Thyroid gland (tissue), 4 donors: ENCODE data around the gene CNOT1. TPM values are rescaled to one million over a fixed set of nuclear protein-coding genes. Genes with fewer than 3 reads are reported as not detected.

Experiments used
- DNase-seq, 2 donors: peaks; one replicate each; pipeline ENCODE4 v3.0.0-alpha.2; 2019
- H3K27ac ChIP-seq, 3 donors: fragments of 200-600 bp; sonication (generic); 1 replicate in 2 of 3; 2 replicates in 1 of 3; pipeline ENCODE4 v1.5.1; 2016 to 2019; ENCODE audit warnings: mild to moderate bottlenecking in 1 of 3, moderate library complexity in 1 of 3
- H3K27me3 ChIP-seq: fragments of 200-600 bp; sonication (generic); one replicate; pipeline ENCODE4 v1.5.1; 2019
- H3K36me3 ChIP-seq, 2 donors: fragments of 200-600 bp; sonication (generic); one replicate each; pipeline ENCODE4 v1.5.1; 2016 to 2019
- H3K4me1 ChIP-seq, 2 donors: fragments of 200-600 bp; sonication (generic); one replicate each; pipeline ENCODE4 v1.5.1; 2017 to 2019
- H3K4me3 ChIP-seq, 3 donors: fragments of 200-600 bp; sonication (generic); replicated peaks in 1 of 3; 1 replicate in 2 of 3; 2 replicates in 1 of 3; pipeline ENCODE4 v1.5.1; 2016; ENCODE audit warnings: mild to moderate bottlenecking in 1 of 3
- H3K9me3 ChIP-seq: fragments of 200-600 bp; sonication (generic); one replicate; pipeline ENCODE4 v1.5.1; 2017
- POLR2A ChIP-seq, 2 donors: fragments of 450-650 bp; IDR thresholded peaks; one replicate each; pipeline ENCODE4 v1.6.1; 2017; ENCODE audit warnings: antibody characterized with exemption in 2 of 2, mild to moderate bottlenecking in 2 of 2, moderate library complexity in 1 of 2
- WGBS, 2 donors: methylation state at CpG; one replicate each; pipeline ENCODE4 v1.1.5; 2017; 5-methylcytosine and 5-hydroxymethylcytosine counted together
- intact Hi-C: fragments of 100-400 bp; cut with DNase I; formaldehyde crosslinking; loops from one replicate; pipeline ENCODE4 v1.15.1; 2023
- total RNA-seq, 4 donors: library from RNA; depleted of rRNA; stranded (reverse); fragments of >200 nt; gene quantifications; one replicate each; pipeline ENCODE4 v1.2.3, GENCODE V29; 2016
- TF ChIP-seq, protein P1 (sequence below), 6 experiments: fragments of 200-600 bp in 3 of 6; fragments of 450-650 bp in 3 of 6; sonication (generic) in 3 of 6; IDR thresholded peaks; one replicate each; pipeline ENCODE4 v1.5.1; 2016 to 2019; ENCODE audit warnings: antibody characterized with exemption in 6 of 6, mild to moderate bottlenecking in 2 of 6, inconsistent platforms in 1 of 6, moderate library complexity in 1 of 6

Gene CNOT1
- total RNA-seq, 4 donors from 2014 or later, result 109 to 150 (median 133) TPM

DNA sequence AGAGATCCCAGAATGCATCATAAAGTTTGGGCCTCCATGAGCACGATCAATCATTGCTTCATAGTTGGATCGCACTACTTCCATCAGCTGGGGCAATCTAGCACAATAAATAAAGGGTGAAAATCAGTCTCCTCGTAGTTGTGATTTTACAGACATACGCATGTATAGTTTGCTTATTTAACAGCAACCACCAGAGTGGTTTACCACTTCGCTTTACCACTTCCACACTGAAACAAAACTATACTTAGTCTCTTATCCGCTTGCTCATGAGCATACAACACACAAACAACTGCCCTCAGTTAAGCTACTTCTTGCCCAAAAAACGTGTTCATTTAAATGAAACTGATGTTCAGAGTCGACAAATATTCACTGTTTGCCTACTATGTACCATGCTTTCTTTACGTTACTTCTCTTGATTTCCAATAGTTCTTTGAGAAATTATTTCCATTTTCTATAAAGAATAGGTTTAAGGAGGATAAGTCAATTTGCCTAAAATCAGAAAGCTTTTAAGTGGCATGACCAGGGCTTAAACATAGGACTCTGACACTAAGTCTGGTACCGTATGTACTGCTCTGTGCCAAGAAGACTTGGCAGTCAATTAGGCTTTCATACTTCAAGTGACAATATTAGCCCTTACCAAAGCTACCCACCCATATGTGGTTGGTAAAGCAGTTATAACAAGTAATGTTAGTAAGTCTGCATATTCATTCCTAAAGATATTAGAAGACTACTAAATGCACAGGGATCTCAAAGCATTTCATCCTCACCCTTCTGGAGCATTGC lies 92.3 kb downstream of the CNOT1 start:
- Histone ChIP-seq H3K36me3 (peaks cover 72 to 84% of the 10 kb centered on the region in 2 donors), H3K27me3 (no peaks in the 10 kb centered on the region), H3K9me3 (no peaks in the 10 kb centered on the region), H3K4me1 (peaks cover 2 to 10% of the 10 kb centered on the region in 2 donors), H3K4me3 (no peak overlapping the region), H3K27ac (no peak overlapping the region)
- TF ChIP-seq POLR2A (IDR thresholded peaks at IDR 0.05), result no peak
- TF ChIP-seq, protein P1, sequence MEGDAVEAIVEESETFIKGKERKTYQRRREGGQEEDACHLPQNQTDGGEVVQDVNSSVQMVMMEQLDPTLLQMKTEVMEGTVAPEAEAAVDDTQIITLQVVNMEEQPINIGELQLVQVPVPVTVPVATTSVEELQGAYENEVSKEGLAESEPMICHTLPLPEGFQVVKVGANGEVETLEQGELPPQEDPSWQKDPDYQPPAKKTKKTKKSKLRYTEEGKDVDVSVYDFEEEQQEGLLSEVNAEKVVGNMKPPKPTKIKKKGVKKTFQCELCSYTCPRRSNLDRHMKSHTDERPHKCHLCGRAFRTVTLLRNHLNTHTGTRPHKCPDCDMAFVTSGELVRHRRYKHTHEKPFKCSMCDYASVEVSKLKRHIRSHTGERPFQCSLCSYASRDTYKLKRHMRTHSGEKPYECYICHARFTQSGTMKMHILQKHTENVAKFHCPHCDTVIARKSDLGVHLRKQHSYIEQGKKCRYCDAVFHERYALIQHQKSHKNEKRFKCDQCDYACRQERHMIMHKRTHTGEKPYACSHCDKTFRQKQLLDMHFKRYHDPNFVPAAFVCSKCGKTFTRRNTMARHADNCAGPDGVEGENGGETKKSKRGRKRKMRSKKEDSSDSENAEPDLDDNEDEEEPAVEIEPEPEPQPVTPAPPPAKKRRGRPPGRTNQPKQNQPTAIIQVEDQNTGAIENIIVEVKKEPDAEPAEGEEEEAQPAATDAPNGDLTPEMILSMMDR (IDR thresholded peaks at IDR 0.05), result no peak
- 84 to 92% methylated on average over 10 of the region's 10 CpGs for WGBS, 2 donors
- no peak for DNase-seq
- intact Hi-C loops, result no loop called here

DNA sequence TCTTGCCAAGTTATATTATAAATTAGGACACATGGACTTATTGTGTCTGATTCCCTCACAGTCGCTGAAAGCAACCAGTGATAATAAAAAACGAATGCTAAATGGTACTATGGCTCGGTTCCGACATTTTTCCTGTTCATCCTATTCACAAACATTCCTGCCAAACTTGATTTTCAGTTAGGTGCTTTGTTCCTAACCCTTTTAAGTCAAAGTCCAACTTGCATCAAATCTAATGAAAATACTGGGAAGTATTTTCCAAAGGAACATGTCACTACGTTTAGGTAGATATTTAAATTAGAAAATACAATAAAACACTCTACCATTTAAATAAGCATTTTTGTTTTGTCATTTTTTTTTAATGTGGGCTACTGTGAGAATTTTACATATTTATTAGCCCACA lies 93.3 kb downstream of the CNOT1 start:
- H3K4me3 ChIP-seq, result no peak overlapping the region
- H3K27ac ChIP-seq, result no peak overlapping the region
- WGBS, 2 donors, result 91 to 93% methylated on average over 5 of the region's 5 CpGs
- H3K9me3 ChIP-seq, result no peaks in the 10 kb centered on the region
- peaks cover 82 to 94% of the 10 kb centered on the region in 2 donors for H3K36me3 ChIP-seq
- TF ChIP-seq POLR2A (IDR thresholded peaks at IDR 0.05), result no peak
- TF ChIP-seq, protein P1 (IDR thresholded peaks at IDR 0.05), result no peak
- intact Hi-C loops, result no loop called here
- no peaks in the 10 kb centered on the region for H3K27me3 ChIP-seq
- DNase-seq, result no peak
- H3K4me1 ChIP-seq, result peaks cover 0 to under 1% of the 10 kb centered on the region in 2 donors

DNA sequence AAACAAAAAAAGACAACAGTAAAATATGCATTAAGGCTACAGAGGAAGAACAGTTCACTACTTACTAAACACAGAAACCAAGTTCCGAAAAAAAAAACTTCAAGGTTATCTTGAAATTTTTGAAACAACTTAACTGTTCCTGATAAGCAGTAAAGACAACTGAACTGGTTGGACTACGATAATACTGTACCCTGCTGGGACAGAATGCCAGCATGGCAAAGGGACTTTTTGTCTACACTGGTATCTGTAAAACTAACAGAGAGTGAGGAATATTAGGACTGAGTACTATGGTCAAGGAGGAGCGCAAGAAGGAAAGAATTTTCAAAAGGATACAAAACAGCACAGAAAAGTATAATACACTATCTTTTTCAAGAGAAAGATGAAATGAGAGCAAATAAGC lies 94.5 kb downstream of the CNOT1 start:
- no peak for TF ChIP-seq POLR2A (IDR thresholded peaks at IDR 0.05)
- TF ChIP-seq, protein P1 (IDR thresholded peaks at IDR 0.05), result no peak
- intact Hi-C loops, result no loop called here
- 93 to 95% methylated on average over 3 of the region's 3 CpGs for WGBS, 2 donors
- Histone ChIP-seq H3K27ac (no peak overlapping the region), H3K4me1 (no peaks in the 10 kb centered on the region), H3K36me3 (peaks cover 94 to 95% of the 10 kb centered on the region in 2 donors), H3K9me3 (no peaks in the 10 kb centered on the region), H3K27me3 (no peaks in the 10 kb centered on the region), H3K4me3 (no peak overlapping the region)
- DNase-seq, result no peak

DNA sequence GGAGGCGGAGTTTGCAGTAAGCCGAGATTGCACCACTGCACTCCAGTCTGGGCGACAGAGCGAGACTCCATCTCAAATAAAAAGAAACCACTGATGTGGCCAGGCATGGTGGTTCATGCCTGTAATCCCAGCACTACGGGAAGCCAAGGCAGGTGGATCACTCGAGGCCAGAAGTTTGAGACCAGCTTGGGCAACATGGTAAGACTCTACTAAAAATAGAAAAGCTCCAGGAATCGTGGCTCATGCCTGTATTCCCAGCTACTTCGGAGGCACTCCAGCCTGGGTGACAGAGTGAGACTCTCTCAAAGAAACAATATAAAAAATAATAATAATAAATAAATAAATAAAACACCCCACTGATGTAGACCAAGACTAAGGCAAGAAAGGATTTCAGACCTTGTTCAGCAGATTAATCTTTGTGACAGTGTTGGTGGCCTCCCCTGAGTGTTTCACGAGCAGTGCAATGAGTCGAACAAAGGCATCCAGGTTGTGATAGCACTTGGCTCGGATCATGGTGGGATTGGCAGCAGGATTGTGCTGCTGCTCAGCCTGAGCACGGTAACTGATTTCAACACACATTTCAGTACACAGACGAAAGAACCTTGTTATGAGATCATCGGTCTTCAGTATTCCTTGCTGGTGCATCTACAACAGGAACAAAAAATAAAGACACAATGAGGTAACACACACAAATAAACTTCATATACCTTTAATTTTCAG lies 95.7 kb downstream of the CNOT1 start:
- Histone ChIP-seq H3K36me3 (peaks cover 95 to 98% of the 10 kb centered on the region in 2 donors), H3K27me3 (no peaks in the 10 kb centered on the region), H3K27ac (no peak overlapping the region), H3K9me3 (no peaks in the 10 kb centered on the region), H3K4me1 (no peaks in the 10 kb centered on the region), H3K4me3 (no peak overlapping the region)
- WGBS, 2 donors, result 93 to 95% methylated on average over 14 of the region's 14 CpGs
- intact Hi-C loops, result no loop called here
- DNase-seq, result no peak
- TF ChIP-seq, protein P1 (IDR thresholded peaks at IDR 0.05), result no peak
- no peak for TF ChIP-seq POLR2A (IDR thresholded peaks at IDR 0.05)

DNA sequence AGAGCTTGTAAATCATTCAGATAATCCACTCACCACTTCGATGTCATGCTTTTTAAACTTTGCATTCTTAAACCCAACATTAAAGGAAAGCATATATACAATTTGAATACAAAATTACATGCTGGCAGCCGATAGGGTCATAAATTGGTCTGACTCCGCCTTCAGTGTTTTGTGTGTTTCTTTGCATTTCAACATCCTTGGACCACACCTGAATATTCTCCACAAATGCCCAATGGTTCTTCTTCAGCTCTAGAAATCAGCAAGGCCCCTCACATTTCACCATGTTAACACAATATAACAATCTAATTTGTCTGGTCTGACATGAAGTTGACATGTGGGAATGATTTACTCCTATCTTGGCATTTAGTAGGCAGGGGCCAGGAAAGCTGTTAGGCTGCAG lies 97.2 kb downstream of the CNOT1 start:
- no peaks in the 10 kb centered on the region for H3K27me3 ChIP-seq
- TF ChIP-seq POLR2A (IDR thresholded peaks at IDR 0.05), result no peak
- TF ChIP-seq, protein P1 (IDR thresholded peaks at IDR 0.05), result no peak
- no peak overlapping the region for H3K27ac ChIP-seq
- WGBS, 2 donors, result 95 to 96% methylated on average over 3 of the region's 3 CpGs
- H3K4me1 ChIP-seq, result no peaks in the 10 kb centered on the region
- DNase-seq, result no peak
- no peaks in the 10 kb centered on the region for H3K9me3 ChIP-seq
- no peak overlapping the region for H3K4me3 ChIP-seq
- peaks cover 93 to 96% of the 10 kb centered on the region in 2 donors for H3K36me3 ChIP-seq
- intact Hi-C loops, result no loop called here
